GM21526 (cell line): ENCODE data around the gene WDR27.
"Not testable (repeated sequence)": the region's sequence is repeated elsewhere in the genome, so short reads cannot be mapped to it uniquely, and the experiment has no call there.

Experiments used
- ATAC-seq: cut with Tn5 transposase; IDR thresholded peaks from one replicate; pipeline ENCODE4 v1.9.1; 2021; ENCODE audit warnings: moderate library complexity; ENCODE audit not compliant: unreplicated experiment, low FRiP score

WDR27 gene

DNA sequence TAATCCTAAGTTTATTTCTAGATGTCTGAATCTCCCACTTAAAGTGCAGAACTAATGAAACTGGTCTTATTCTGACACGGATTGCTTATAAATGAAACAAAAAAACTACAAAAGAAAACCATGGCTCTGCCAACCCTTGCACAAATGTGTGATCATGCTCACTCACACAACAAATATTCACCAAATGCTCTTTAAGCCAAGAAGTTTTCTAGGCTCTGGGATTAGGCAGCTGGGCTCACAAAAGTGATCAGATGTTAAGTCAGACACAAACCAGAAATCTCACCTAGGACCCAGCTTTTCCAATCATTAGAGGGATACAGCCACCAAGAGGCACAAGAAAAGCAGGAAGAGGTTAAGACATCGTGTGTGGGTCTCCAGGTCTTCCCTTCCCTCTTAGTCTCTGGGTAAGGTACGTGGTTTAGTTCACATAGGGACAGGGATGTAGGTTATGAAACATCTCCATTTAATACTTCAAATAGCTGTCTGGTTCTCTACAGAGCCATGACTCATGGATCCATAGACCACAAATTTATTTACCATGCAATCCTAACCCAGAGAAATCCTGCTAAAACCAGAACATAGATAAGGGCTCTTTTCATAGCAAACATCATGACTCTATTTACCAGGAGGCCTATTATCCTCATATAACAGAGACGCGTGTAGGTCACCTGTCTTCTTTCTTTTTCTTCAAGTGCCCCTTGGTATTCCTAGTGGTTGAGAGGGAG lies 165.2 kb downstream of the WDR27 start:
- ATAC-seq, result no peak

DNA sequence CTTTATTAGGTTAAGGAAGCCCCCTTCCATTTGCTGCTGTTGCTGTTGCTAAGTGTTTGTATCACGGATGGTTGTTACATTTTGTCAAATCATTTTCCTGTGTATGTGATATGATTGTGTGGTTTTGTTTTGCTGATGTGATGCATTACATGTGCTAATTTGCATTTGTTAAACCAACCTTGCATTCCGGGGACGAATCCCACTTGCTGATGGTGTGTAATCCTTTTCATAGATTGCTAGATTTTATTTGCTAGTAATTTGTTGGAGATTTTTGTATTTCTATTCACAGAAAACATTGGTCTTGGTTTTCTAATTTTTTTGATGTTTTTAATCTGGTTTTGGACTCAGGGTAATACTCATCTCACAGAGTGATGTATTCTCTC lies 167.8 kb downstream of the WDR27 start:
- no peak for ATAC-seq

GRCh38 chr6:169533301-169534038 lies 168.4 kb downstream of the WDR27 start:
- no peak for ATAC-seq

DNA sequence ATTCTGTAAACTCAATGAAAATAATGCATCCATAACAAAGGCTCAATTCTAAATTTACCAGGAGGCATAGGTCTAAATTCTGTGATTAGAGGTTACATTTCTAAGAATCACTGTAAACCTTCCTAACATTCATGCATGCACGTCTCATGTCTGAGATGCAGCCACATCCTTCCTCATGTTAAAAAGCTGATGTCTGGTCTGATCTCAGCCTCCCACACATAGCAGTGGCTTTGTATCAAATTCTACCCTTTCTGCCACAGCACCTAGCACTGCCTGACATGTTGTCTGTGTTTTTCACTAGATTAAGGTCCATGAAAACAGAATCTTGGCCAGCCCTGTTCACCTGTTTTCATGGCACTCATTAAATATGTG lies 171.1 kb downstream of the WDR27 start:
- ATAC-seq, result no peak

- ATAC-seq, result no peak
Measured at GRCh38 chr6:169529931-169530751, 171.7 kb downstream of the WDR27 start.

DNA sequence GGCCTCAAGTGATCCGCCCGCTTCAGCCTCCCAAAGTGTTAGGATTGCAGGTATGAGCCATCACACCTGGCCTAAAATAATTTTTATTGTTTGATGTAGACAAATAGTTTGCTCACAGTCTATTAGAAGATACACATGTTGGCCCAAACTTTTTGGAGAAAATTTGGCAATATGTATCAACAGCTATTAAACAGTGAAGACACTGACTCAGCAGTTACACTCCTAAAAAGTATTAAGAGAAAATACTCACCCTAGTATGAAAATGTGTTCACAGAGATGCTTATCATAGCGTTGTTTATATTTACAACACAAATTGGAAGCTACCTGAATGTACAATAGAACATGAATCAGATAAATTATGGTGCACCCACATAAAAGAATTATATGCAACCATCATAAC lies 173.1 kb downstream of the WDR27 start:
- no peak for ATAC-seq

- ATAC-seq, result no peak
Measured at GRCh38 chr6:169527306-169527705, 174.5 kb downstream of the WDR27 start.

DNA sequence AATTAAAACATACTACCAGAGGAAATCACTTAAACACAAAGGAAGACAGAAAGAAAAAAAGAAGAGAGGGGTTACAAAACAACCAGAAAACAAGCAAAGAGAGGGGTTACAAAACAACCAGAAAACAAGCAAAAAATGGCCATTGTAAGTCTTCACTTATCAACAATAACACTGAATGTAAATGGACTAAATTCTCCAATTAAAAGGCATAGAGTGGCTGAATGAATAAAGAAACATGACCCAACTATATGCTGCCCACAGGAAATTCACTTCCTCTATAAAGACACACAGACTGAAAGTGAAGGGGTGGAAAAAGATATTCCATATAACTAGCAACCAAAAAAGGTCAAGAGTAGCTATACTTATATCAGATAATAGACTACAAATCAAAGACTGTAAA lies 180.0 kb downstream of the WDR27 start:
- ATAC-seq, result no peak

DNA sequence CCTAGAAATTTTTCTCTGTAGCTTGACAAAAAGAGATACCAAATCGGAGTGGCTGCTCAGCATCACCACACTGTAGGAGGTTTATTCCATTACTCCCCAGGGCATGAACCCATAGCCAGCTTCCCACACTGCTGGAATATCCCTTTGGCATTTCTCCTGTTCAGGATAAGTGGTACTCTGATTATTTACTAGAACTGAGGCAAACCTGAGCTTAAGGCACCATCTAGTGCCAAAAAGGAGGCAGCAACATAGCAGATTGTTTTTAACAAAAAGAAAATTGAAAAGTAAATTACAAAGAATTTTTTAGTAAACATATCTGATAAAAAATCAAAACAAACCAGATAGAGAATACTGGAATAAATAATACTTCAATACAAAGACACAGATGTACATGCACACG lies 181.7 kb downstream of the WDR27 start:
- no peak for ATAC-seq

DNA sequence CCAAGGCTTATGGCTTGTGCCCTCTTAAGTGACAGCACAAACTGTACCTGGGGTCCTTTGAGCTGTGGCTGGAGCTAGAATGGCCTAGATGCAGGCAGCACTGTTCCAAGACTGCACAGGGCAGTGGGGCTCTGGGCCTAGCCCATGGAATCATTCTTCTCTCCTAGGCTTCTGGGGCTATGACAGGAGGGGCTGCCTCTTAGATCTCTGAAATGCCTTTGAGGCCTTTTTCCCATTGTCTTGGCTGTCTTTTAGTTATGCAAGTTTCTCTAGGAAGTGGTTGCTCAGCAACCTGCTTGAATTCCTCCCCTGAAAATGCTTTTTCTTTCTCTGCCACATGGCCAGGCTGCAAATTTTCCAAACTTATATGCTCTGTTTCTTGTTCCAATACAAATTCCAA lies 183.4 kb downstream of the WDR27 start:
- no peak for ATAC-seq

- no peak for ATAC-seq
Measured at GRCh38 chr6:169513478-169514193, 188.2 kb downstream of the WDR27 start.

GRCh38 chr6:169511785-169512184 lies 190.0 kb downstream of the WDR27 start:
- ATAC-seq, result not testable (repeated sequence)

DNA sequence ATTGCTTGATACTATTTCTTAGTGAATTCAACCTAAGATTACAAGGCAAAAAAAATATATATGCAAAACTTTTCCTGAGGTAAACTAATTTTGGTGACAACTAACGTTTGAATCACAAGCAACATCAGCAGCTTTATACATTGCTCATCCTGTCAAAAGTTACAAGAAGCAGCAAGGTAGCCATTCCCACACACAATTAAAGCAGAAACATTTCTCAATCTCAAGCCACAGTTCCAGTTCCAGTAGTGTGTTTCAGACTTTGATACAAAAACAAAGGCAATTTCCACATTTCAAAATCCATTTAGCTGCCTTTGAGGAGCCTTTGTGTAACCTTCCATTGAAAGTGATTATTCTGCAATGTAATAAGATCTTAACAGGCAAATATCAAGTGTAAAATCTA lies 191.0 kb downstream of the WDR27 start:
- no peak for ATAC-seq

DNA sequence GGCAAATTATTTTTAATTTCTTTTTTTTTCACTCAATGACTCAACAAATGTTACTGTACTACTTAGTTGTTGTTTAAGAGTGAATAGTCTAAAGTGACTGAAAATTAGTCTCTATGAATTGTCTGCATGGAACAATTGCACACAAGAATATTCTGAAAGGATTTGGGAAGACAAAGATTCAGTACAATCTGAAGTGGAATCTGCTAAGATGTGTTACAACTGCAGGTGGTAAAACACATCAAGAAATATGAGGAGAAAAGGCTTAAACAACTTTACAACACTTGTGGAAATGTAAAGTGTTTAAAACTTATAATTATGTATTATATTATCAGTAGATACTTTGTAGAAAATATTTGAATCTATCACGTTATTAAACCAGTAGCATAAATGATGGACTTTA lies 193.4 kb downstream of the WDR27 start:
- ATAC-seq, result no peak

DNA sequence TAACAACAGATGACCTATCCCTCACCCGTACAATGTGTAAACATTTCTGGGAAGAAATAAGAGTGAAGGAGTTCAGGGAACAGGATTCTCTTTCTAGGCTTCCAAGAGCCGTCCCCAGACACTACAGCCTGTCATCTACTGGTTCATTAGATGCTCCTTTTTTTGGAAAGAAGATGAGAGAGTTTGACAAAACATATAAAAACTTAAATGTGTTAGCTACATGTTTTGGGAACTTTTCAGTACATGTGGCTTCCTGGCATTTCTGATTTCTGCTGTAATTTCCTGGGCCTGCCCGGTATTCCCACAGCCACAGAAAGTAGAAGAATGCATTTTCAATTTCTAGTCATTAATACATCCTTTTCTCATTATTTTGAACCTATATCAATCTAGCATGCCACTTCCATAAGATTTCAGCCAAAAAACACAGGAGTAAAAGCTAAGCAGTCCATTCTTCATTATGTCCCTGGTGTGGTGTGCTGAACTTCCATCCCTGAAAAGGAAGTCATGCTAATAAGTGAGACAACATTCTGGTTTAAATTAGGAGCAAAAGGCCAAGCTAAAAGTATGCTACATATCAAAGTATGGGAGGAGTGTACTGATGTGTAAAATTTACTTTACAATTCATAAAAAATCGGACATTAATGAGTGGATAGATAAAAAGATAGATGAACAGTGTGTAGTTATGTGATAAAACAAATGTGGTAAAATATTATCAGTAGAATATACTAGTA lies 198.2 kb downstream of the WDR27 start:
- ATAC-seq, result no peak

- no peak for ATAC-seq
Measured at GRCh38 chr6:169502445-169502844, 199.4 kb downstream of the WDR27 start.

GRCh38 chr6:169501777-169502313 lies 200.0 kb downstream of the WDR27 start:
- ATAC-seq, result no peak

- no peak for ATAC-seq
Measured at GRCh38 chr6:169501128-169501527, 200.7 kb downstream of the WDR27 start.

DNA sequence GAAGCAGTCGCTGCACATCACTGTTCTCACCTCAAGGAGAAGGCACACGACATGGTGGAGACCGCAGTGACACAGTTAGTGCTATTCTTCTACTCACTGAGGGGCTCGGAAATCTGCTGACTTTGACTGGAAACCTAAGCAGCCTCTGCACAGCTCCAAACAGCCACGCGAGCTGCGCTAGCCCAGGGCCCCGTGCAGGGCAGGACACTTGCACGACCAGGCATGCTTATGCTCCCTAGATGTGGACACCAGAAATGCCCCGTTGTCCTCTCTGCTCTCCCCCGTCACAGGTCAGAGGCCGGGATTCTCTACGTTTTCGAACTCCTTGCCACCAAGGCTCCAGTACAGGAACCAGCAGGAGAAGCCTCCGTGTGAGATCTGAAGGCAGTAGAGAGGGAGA lies 201.1 kb downstream of the WDR27 start:
- ATAC-seq, result no peak

- ATAC-seq, result no peak
Measured at GRCh38 chr6:169499848-169500247, 202.0 kb downstream of the WDR27 start.
